Suprapubic skin (tissue), 4 donors: ENCODE results near the gene HES1.

Experiments used
- EP300 ChIP-seq: sonication (generic); formaldehyde crosslinking; IDR thresholded peaks from one replicate; pipeline ENCODE4 v1.6.1; 2017; ENCODE audit warnings: antibody characterized with exemption
- POLR2A ChIP-seq, 2 donors: fragments of 450-650 bp; IDR thresholded peaks; one replicate each; pipeline ENCODE4 v1.6.1; 2017; ENCODE audit warnings: antibody characterized with exemption in 2 of 2, mild to moderate bottlenecking in 2 of 2, moderate library complexity in 2 of 2
- POLR2AphosphoS5 ChIP-seq, 3 donors: sonication (generic); formaldehyde crosslinking; IDR thresholded peaks; one replicate each; pipeline ENCODE4 v1.6.1; 2017; ENCODE audit warnings: antibody characterized with exemption in 3 of 3
- TF ChIP-seq, protein P1 (sequence below), 2 donors: fragments of 200-600 bp in 1 of 2; fragments of 450-650 bp in 1 of 2; sonication (generic) in 1 of 2; IDR thresholded peaks; one replicate each; pipeline ENCODE4 v1.5.1; 2016 to 2019; ENCODE audit warnings: antibody characterized with exemption in 2 of 2, mild to moderate bottlenecking in 1 of 2, moderate library complexity in 1 of 2

DNA sequence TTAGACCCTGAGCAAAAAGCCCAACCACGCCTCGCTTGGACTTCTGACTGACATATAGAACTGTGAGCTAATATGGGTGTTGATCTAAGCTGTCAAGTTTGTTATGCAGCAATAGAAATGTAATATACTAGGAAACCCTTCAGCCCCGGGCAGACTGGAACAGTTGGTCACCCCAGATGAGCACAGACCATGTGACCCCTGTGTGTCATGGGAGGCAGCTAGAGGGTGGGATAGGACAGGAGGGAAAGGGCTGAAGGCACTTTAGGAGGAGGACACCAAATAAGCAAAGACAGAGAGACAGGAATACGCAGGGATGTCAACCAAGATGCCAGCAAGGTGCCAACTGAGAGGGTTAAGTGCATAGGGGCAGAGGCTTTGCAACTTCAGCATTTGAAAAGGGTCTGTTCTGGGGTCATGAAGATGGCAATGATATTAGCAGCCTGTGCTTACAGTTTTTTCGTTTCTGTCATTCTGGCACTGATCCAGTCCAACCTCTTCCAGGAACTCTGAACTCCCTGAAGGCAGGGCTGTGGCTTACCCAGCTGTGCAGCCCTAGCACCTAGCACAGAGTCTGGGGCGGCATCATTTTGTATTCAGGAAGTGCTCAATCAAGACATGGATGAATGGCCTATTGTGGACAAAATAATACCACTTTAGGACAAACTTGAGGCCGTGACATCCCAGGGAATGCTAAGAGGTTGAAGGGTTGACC lies 51.4 kb downstream of the HES1 start:
- TF ChIP-seq, protein P1, sequence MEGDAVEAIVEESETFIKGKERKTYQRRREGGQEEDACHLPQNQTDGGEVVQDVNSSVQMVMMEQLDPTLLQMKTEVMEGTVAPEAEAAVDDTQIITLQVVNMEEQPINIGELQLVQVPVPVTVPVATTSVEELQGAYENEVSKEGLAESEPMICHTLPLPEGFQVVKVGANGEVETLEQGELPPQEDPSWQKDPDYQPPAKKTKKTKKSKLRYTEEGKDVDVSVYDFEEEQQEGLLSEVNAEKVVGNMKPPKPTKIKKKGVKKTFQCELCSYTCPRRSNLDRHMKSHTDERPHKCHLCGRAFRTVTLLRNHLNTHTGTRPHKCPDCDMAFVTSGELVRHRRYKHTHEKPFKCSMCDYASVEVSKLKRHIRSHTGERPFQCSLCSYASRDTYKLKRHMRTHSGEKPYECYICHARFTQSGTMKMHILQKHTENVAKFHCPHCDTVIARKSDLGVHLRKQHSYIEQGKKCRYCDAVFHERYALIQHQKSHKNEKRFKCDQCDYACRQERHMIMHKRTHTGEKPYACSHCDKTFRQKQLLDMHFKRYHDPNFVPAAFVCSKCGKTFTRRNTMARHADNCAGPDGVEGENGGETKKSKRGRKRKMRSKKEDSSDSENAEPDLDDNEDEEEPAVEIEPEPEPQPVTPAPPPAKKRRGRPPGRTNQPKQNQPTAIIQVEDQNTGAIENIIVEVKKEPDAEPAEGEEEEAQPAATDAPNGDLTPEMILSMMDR (IDR thresholded peaks at IDR 0.05), result no peak
- TF ChIP-seq POLR2A (IDR thresholded peaks at IDR 0.05), result no peak
- no peak for TF ChIP-seq EP300
- TF ChIP-seq POLR2AphosphoS5 (IDR thresholded peaks at IDR 0.05), result no peak
